GM13976 (cell line): ENCODE results near the gene PLD5.
"Not testable (repeated sequence)": the region's sequence is repeated elsewhere in the genome, so short reads cannot be mapped to it uniquely, and the experiment has no call there.

Source experiments
- DNase-seq: peaks from one replicate; pipeline ENCODE4 v3.0.0; 2012; ENCODE audit warnings: low spot score
- in situ Hi-C: fragments of 300-500 bp; cut with MboI; formaldehyde crosslinking; loops from one replicate; pipeline ENCODE4 v1.12.0; 2022; ENCODE audit warnings: low sequenced_read_pairs, mixed read lengths, inconsistent platforms; ENCODE audit not compliant: unreplicated experiment
- TF ChIP-seq, protein P1 (sequence below): IDR thresholded peaks from 2 replicates; pipeline ENCODE4 v1.5.1; 2012; ENCODE audit warnings: borderline replicate concordance, mild to moderate bottlenecking; ENCODE audit not compliant: insufficient read depth; ENCODE audit errors: extremely low read depth, missing control alignments, control extremely low read depth

PLD5 gene

DNA sequence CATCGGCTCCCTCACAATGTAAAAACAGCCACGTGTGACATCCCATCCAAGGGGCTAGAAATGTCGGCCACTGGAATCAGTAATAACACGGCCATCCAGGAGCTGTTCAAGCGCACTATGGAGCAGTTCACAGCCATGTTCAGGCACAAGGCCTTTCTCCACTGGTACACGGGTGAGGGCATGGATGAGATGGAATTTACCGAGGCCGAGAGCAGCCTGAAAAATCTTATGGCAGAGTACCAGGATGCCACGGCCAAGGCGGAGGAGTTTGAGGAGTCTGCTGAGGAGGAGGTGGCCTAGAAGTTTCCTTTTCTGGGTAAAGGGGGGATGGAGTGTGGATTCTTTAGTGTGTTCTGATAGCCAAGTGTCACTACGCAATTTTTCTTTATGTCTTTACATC is 464.5 kb downstream of the PLD5 start:
- TF ChIP-seq, protein P1, sequence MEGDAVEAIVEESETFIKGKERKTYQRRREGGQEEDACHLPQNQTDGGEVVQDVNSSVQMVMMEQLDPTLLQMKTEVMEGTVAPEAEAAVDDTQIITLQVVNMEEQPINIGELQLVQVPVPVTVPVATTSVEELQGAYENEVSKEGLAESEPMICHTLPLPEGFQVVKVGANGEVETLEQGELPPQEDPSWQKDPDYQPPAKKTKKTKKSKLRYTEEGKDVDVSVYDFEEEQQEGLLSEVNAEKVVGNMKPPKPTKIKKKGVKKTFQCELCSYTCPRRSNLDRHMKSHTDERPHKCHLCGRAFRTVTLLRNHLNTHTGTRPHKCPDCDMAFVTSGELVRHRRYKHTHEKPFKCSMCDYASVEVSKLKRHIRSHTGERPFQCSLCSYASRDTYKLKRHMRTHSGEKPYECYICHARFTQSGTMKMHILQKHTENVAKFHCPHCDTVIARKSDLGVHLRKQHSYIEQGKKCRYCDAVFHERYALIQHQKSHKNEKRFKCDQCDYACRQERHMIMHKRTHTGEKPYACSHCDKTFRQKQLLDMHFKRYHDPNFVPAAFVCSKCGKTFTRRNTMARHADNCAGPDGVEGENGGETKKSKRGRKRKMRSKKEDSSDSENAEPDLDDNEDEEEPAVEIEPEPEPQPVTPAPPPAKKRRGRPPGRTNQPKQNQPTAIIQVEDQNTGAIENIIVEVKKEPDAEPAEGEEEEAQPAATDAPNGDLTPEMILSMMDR = no peak
- no peak for DNase-seq
- in situ Hi-C loops = no loop called here

DNA sequence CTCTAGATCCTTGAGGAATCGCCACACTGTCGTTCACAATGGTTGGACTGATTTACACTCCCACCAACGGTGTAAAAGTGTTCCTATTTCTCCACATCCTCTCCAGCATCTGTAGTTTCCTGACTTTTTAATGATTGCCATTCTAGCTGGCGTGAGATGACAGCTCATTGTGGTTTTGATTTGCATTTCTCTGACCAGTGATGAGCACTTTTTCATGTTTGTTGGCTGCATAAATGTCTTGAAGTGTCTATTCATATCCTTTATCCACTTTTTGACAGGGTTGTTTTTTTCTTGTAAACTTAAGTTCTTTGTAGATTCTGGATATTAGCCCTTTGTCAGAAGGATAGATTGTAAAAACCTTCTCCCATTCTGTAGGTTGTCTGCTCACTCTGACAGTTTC is 465.9 kb downstream of the PLD5 start:
- in situ Hi-C loops, DNase-seq: not testable (repeated sequence)

DNA sequence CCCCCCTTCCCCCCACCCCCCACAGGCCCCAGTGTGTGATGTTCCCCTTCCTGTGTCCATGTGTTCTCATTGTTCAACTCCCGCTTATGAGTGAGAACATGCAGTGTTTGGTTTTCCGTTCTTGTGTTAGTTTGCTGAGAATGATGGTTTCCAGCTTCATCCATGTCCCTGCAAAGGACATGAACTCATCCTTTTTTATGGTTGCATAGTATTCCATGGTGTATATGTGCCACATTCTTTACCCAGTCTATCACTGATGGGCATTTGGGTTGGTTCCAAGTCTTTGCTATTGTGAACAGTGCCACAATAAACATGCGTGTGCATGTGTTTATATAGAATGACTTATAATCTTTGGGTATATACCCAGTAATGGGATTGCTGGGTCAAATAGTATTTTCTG is 466.3 kb downstream of the PLD5 start:
- DNase-seq, in situ Hi-C loops: not testable (repeated sequence)

DNA sequence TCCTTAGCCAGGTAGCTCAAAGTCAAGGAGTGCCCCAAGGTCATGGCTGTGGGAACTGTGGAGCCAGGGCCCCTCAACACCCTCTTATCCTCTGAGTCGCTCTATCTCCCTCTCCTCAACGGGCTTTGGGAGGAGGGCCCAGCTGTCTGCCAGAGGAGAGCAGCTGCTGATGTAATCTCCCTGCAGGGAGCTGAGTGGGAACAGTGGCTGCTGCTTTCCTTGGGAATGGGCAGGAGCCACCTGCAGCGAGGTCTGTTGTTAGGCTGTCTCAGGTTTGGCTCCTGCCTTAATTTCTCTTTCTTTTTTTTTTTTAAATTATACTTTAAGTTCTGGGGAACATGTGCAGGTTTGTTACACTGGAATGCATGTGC is 466.8 kb downstream of the PLD5 start:
- DNase-seq = no peak
- TF ChIP-seq, protein P1 = no peak
- in situ Hi-C loops = no loop called here

DNA sequence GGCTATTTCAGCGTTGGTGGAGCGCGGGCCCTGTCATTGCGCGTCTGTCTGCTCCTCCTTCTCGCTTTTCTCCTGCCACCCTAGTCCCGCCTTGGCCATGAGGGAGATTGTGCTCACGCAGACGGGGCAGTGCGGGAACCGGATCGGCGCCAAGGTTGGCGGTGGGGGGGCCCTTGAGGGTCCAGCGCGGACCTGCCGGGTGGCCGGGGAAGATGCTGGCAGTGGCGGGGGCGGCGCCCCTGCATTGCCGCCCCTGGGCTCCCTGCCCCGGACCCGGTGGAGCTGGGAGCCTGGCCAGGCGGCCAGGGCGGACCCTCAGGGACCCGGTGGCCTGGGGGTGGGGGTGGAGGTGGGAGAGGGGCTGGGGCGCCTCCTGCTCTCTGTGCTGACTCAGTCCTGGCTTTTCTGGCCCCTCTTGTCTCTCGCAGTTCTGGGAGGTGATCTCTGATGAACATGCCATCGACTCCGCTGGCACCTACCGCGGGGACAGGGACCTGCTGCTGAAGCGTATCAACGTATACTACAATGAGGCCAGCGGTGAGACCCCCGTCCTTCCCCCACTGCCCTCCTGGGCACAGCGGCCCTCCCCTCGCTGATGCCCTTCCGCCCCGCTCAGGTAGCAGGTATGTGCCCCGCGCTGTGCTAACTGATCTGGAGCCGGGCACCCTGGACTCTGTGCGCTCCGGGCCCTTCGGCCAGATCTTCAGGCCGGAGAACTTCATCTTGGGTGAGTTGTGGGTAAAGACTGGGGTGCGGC is 467.3 kb downstream of the PLD5 start:
- in situ Hi-C loops = no loop called here
- TF ChIP-seq, protein P1 = no peak
- no peak for DNase-seq

DNA sequence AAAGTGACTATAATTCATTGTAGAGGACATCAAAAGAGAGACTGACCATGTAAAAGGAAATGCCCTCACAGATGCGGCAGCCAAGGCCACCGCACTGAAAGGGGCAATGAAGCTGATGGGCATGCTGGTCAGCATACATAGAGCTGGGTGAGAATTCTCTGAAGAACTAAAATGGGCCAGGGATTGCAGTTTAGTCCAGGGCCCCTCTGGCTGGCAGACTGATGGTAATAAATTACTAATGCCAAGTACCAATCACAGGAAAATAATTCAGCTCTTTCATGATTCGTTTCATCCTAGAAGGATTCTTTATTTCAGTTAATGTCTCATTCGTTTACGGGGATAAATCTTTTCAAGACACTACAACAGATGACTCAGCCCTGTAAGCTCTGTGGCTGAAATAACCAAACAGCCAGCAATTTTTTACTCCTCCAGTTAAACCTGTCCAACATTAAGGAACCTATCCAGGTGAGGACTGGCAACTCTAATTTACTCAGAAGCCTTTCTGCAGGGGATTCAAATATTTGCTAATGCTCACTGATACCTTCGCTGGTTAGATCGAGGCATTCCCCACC is 468.7 kb downstream of the PLD5 start:
- TF ChIP-seq, protein P1 = no peak
- in situ Hi-C loops = no loop called here
- DNase-seq = no peak

DNA sequence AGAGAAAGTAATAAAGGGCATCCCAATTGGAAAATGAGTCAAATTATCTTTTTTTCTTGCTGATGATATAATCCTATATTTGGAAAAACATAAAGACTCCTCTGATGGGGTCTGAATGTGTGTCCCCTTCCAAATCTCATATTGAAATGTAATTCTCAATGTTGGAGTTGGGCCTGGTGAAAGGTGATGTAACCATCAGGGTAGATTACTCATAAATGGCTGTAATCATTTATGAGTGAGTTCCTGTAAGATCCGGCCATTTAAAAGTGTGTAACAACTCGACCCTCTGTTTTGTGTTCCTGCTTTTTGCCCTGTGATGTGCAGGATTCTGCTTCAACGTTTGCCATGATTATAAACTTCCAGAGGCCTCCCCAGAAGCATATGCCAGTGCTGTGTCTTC is 481.3 kb downstream of the PLD5 start:
- TF ChIP-seq, protein P1 = no peak
- no peak for DNase-seq
- in situ Hi-C loops = no loop called here

DNA sequence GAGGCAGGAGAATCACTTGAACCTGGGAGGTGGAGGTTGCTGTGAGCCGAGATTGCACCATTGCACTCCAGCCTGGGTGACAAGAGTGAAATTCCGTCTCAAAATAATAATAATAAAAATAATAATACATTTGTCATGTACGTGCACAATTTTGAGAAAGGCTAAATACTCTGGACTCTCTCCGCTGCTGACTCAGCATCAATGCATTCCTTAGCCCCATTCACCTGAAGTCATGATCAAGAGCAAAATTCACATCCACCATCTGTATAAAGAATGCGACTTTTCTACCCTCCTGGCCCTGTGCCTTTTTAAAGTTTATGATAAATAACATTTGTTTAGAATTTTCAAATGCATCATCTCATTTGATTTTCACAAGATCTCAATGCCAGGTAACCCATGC is 490.1 kb downstream of the PLD5 start:
- TF ChIP-seq, protein P1 = no peak
- in situ Hi-C loops = no loop called here

More for the DNA sequence above, 490.1 kb downstream of the PLD5 start:
- no peak for DNase-seq
